Epidermal melanocyte (primary cell): ENCODE results near the gene CACNB4.
"Not testable (repeated sequence)": the region's sequence is repeated elsewhere in the genome, so short reads cannot be mapped to it uniquely, and the experiment has no call there.

Source experiments
- DNase-seq: peaks from one replicate; pipeline ENCODE4 v3.0.0; 2011; ENCODE audit warnings: low spot score; ENCODE audit not compliant: insufficient read length

The CACNB4 gene

DNA sequence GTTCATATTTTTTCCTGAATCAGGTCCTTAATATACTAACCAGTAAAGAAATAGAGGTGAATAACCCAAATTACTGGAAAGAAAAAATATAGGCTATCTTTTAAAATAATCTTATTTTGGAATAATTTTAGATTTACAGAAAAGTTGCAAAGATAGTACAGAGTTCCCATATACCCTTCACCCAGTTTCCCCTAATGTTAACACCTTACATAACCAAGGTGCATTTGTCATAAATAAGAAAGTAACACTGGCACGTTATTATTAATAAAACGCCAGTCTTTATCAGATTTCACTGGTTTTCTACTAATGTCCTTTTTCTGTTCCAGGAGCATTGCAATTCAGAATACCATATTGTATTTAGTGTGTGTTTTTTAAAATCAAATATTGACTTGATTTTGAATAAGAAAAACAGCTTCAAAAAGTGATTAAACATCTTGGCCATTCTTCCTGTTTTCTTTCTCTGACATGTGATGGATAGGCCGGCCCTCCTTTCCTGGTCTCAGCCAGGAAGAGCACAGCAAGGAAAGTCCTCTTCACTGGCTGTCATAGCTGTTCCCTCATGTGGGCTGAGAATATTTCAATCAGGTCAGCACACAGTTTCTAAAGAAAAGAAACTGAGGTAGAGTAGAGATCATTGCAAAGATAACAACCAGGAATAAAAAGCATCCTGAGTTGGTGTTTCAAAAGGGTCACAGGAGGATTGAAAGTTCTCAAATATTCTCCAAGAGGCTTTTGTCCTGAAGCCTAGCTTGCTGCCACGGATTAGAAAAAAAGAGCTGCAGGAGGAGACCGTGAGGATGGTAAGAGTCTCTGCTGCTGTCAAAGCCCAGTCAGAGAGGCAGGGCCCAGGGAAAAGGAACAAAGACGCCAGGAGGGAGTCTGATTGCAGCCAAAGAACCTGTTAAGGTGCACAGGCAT, 191.3 kb downstream of the CACNB4 start:
- no peak for DNase-seq

DNA sequence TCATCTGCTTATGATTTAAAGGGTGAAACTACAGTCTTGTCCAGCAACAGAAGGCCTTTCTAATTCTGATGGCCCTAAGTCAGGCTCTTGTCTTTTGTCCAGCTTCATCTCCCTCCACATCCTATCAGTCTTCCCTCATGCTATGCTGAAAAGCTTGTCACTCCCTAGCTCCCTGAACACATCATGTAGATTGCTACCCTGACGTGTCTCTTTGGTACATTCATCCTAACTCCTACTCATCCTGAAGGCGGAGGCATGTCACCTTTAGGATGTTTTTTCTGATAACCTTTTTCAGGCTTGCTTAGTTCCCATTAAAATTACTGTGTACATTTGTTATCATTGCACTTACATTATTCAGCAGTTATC, 192.2 kb downstream of the CACNB4 start:
- no peak for DNase-seq

DNA sequence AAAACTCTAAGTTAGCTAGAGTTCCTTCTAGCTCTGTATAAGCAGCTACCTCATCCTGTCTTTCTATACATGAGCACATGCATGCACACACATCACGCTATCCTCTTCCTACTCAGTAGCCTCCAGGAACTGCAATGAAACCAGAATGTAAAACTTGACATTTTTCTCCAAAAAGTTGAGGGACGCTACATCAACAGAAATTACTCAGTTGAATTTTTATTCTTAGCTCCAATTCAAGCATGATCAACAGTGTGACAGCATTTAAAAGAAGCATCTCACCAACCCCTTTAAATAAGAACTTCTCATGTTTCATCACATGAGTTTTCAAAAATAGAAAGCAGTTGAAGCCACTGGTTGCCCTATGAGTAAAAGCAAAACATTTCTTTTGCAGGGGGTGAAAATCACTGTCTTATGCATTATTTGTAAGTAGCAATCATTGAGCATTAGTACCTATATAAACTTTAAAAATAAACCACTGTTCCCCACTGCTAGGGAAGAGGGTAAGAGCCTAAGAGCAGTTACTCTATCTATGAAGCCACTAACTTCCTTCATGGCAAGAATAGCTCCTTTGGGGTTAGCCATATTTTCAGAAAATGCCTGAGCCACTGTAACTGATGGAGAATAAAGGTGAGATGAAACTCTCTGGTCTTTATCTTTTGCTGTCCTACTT, 192.7 kb downstream of the CACNB4 start:
- DNase-seq: no peak

DNA sequence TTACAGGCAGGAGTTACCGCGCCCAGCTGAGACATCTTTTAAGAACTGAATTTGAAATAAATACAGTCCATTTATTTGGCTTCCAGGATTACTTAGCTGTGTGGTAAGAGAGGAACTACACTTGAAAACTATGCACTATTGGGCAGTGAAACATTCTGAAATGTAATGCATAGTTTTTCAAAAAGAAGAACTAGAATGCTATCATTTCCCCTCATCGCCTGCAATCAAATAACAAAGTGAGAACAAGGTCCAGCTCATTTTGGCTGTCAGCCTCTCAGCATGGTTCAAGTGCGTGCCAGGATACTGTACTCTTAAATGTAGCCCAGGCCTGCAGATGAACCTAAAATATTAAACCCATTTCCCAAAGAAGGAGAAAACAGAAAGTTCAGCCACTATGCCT, 194.0 kb downstream of the CACNB4 start:
- DNase-seq: no peak

DNA sequence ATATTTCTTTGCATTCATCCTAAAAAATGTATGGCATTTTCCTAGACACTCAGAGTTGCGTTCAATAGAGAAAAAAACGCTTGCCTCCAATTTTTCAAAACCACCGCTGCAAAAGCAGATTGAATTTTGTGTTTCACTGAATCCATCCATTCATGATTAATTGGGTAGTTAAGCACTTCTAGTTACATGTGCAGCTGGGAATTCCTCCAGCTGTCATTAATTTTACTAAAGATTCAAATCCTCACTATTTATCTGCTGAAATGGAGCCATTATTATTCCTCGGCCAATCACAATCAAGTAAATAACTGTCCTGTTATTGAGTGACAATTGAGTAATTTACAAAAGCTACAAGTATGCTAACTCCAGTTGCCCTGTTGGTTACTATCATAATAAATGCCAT, 194.8 kb downstream of the CACNB4 start:
- DNase-seq: no peak

DNA sequence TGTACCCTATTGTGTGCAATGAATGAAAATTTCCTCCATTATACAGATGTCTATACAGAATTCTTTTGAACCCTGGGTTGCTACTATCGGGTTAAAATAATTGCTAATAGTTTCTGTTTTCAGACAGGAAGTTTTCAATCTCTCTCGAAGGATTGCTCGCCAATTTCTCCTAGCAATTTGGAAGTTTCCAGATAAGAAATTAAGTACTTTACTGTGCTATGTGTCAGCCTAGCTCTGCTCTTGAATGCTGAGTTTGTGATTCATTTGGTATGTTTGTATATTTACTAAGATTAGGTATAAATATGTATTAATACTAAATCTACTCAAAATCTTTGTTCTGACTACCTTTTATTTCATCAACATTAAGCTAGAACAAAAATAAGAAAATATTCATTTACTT, 196.0 kb downstream of the CACNB4 start:
- DNase-seq: no peak

DNA sequence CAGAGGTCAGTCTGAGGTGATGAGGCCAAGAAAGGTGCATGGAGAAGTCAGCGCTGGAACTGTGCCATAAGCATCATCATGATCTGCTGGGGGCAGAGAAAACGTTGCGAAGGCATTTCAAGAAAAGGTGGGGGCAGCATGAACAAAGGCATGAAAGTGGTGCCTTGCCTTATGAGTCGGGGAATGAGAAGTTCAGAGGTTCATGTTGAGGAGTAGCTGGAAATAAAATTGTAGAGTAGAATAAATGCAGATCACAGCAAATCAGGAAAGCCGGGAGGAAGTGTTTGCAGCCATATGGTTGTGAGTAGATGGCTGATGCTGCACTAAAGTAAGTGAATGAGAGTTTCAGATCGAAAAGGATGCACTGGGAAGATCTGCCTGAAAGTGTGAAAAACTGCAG, 198.5 kb downstream of the CACNB4 start:
- no peak for DNase-seq

DNA sequence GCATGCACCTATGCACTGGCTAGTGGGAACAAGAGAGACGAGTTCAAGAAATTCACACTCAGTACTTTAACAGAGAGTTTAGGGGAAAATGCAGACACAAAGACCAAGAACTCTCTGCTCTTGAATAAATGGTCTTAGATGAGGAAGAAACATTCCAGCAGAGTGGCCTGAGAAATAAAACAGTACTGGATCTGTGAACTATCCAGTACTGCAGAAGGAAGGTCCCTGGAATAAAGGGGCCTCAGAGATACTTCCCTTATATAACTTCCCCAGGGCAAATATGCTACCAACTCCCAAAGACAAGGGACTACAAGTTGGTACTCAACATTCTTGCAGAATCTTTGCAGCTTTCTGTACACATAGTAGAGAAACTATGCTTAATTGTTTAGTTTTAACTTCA, 199.7 kb downstream of the CACNB4 start:
- DNase-seq: no peak

DNA sequence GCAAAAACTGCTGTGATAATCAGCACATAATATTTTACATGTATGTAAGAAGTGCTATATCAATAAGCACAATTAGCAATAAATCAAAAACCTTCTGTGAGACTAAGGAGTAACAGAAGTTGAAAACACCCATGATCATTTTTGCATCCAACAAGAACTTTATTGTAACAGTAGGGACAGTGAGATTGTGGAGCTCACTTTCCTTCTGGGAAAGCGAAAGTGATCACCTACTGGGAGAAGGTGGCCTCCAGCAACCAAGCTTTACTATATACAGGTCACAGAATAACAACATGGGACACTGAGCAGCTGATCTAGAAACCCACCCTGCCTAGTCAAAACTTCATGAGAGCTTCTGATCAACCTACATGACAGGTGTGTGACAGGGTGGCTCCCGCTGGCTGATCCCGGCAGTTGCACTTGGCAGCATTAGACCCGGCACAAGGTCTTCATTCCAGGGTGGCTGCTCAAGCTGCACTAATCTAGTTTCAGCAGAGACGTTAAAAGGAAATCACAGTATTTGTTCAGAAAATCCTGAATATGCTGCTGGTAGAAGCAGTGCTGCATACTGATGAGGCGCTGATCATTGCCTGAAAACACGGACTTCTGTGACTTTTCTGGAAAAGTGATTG, 207.2 kb downstream of the CACNB4 start:
- DNase-seq: no peak

DNA sequence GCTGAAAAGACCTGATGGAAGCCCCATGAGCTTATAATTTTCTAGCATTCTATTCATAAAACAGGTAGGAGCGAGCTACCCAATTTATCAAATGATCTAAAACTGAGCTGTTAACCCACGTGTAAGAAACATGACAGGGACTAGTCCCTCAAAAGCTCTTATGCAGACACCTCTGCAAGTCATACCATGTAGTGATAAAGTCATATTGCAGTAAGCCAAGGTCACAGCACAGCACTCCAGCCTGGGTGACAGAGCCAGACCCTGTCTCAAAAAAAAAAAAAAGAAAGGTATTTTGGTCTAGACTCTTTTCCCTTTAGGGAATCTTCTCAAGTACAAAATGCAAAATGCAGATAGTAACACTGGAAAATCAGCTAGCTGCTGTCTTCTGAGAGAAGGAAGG, 211.7 kb downstream of the CACNB4 start:
- DNase-seq: no peak

DNA sequence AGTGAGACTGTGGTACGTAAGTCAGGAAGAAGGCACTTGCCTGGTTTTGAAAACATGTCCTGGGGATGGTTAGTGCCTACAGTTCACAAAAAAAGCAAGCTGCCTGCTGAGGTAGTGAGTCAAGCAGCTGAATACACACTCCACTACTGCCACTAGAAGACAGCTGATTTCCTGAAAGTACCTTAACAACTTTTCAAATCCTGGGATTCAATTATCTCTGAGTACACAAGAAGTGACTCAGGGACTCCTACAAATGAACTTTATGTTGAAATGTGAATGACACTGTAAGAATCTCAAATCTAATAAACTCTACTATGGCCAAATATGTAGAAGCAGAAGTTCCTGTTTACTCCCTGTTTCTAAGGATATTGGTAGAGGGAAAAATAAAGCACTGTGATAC, 212.6 kb downstream of the CACNB4 start:
- no peak for DNase-seq

DNA sequence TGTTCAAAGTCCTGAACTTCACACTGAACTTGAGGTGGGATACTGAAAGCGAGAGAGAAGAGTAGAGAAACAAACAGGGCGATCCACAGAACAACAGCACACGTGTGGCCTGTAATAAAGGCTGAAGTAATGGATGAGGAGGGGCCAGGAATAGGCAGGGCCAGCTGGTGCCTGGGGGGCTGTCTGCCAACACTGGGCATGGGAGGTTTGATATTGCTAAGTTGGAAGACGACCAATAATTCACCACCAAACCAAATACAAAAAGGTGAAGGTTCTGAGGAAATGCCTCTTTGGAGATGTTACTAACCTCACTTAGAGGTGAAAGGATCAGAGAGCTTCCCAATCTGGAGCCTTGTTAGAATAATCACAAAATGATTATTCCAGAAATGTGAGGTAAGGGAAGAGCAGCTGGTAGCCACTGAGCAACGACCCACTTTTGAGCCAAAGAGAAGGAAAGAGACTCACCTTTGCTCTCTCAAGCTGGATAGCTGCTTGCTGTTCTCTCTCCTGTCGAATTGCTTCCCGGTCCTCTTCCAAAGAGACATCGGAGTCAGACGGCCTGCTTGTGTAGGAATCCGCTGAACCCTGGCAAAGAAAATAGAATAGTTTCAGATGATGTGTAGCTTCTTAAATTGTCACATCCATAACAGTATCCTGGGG, 215.9 kb downstream of the CACNB4 start:
- no peak for DNase-seq

DNA sequence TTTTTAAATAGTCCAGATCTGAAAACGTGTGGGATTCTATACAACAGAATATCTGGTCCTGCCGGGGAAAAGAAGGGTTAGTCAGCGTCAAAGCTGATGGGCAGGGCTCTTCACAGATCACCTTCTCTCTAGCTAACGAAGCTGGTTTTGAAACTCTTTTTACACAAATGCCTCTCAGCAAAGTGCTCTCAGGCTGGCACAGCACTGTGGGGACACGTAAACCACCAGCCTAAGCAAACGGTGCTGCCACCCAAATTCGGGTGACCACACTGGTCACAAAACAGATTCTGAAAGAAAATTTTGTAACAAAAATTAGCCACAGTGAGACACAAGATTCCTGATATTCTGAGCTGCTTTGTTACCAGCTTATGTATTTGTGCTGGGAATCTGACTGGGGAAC, 217.5 kb downstream of the CACNB4 start:
- no peak for DNase-seq

DNA sequence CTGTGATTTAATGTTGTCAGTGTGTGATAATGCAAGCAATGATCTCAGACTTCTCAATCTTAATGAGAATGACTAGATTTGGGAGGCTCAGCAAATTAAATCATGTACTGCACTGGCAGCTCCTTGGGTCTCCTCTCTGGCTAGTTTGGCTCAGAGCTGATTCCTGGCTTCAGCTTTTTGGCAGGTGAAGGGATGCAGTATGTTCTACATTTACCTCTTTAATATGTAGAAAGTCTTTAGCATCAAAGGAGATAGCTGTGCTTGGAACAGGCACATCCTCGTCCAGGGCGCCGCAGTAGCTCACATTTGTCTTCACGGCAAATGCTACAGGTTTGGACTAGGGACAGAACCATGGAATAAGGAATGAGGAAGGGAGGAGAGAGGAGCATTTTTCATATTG, 218.3 kb downstream of the CACNB4 start:
- no peak for DNase-seq

DNA sequence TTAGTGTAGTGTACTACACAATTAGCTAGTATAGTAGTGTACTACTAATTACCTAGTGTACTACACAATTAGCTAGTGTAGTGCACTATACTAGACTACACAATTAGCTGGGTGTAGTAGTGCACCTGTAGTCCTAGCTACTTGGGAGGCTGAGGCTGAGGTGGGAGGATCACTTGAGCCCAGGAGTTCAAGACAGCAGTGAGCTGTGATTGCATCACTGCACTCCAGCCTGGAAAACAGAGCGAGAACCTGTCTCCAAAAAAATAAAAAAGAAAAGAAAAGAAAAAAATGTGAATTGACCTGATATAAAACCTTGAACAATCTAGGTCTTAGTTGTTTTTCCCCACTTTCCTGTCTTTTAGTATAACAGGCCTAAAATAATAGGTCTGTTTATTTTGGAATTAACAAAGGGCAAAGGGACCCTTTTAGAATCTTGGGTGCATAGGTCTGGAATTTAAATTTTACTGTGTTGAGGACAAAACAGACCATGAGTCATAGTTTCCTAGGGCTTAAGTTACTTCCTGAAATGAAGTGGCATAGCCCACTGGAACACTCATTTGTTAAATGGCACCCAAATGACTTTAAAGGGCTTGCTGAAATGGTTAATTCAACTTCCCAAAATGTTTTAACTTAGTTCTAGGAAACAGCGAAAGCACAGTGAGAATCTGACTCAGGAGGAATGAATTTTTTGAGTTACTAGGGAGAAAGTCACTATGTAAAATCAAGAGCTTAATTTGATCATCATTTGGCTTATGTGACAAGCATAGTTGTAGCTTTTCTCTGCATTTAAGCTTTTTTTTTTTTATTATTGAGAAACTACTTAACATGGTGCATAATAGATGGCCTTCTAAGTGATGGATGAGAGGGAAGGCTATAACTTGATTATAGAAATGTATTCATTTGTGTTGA, 219.9 kb downstream of the CACNB4 start:
- no peak for DNase-seq

DNA sequence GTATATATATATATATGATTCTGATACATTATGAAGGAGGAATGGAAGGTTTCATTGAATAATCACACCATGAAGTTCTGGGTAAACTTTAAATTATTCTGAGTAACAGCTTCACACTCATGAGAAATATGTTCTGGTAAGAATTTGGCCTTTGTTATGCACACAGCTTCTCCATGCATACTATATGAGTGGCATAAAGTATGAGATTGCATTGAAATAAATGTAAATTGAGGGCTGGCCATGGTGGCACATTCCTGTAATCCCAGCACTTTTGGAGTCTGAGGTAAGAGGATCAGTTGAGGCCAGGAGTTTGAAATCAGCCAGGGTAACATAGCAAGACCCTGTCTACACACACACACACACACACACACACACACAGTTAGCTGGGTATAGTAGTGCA, 220.6 kb downstream of the CACNB4 start:
- DNase-seq: no peak

DNA sequence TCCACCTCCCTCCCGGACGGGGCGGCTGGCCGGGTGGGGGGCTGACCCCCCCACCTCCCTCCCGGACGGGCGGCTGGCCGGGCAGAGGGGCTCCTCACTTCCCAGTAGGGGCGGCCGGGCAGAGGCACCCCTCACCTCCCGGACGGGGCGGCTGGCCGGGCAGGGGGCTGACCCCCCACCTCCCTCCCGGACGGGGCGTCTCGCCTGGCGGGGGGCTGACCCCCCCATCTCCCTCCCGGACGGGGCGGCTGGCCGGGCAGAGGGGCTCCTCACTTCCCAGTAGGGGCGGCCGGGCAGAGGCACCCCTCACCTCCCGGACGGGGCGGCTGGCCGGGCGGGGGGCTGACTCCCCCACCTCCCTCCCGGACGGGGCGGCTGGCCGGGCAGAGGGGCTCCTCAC, 223.2 kb downstream of the CACNB4 start:
- not testable (repeated sequence) for DNase-seq

DNA sequence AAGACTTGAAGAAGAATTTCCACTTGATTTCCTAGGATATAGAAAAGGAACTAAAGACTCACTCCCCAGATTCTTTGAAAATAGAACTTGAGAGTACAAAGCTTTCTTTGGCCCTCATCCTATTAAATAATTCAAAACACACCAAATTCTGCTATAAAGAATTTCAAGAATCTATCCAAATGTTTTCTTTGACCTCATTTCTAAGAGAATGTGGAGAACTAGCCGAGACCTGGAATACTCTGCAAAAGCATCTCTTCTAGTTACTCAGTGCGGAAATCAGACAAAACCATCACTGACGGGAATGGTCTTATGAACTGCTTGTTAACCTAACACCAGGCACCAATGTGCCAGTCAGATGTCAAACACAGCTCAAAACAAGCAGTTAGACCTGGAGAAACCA, 226.4 kb downstream of the CACNB4 start:
- no peak for DNase-seq

DNA sequence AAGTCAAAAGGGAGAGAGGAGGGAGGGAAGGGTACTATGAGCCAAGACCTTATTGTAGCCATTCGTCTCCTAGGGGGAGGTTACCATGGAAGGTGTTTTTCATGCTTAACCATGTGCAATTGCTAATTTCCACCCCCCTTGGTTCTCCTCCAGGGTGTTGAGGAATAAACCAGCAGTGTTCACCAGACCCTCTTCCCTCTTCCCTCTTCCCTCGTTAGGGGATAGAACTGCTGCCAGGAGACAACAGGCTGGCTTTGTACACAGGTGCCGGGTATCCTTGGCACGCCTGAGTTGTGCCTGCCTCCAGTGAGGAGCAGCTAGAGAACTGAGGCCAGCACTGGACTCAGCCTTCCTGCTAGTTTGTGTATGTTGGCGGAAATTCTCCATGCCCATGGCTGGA, 229.6 kb downstream of the CACNB4 start:
- DNase-seq: no peak

DNA sequence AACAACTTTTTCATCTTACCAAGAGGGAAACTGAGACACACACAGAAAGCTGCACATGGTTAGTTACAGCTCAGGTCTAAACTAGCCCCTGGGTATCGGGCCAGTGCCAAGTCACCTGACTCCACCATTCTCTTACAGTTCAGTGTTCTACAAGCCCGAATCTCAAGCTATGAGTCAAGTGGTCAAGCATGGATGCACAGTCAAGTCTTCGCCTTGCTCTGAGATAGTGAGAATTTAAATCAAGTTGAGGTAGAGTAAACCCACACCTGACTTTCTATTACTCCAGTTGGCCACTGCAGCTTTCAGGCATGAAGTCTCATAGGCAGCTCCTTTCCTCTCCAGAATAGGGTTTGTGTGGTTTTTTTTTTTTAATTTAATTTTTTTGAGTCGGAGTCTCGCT, 236.1 kb downstream of the CACNB4 start:
- DNase-seq: no peak

DNA sequence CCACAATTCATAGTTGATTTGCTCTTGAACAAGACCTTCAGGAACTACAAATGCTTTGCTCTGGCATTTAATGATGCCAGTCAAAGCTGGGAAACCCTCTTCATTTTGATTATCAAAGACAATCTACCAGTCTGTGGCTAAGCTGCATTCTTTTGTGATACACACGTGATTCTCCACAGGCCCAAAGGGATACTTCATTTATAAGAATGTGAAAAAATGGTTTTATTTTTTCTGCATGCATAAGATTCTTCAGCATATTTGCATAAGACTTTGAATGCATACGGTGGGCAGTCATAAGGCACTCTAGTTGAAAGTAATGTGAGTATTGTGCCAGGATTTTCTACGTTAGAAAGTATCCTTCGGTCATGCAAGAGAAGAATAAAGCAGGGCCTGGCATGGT, 237.7 kb downstream of the CACNB4 start:
- no peak for DNase-seq
